KMS-11 (cell line): ENCODE results near the gene OBP2B.

Source experiments
- H2AFZ ChIP-seq: fragments of 200-600 bp; sonication (generic); 2 replicates; pipeline ENCODE4 v1.6.1; 2016; ENCODE audit warnings: antibody characterized with exemption, mixed run types, low read depth
- H3K27ac ChIP-seq: fragments of 200-600 bp; sonication (generic); 2 replicates; pipeline ENCODE4 v1.6.1; 2016; ENCODE audit warnings: mild to moderate bottlenecking, mixed run types
- H3K27me3 ChIP-seq: fragments of 200-600 bp; sonication (generic); 2 replicates; pipeline ENCODE4 v1.6.1; 2017; ENCODE audit warnings: mild to moderate bottlenecking, low read depth, mixed run types, moderate library complexity; ENCODE audit not compliant: insufficient read depth
- H3K36me3 ChIP-seq: fragments of 200-600 bp; sonication (generic); 2 replicates; pipeline ENCODE4 v1.6.1; 2017; ENCODE audit warnings: mild to moderate bottlenecking, mixed run types; ENCODE audit not compliant: insufficient read depth
- H3K4me1 ChIP-seq: fragments of 200-600 bp; sonication (generic); 2 replicates; pipeline ENCODE4 v1.6.1; 2016; ENCODE audit warnings: mild to moderate bottlenecking, low read depth, mixed run types; ENCODE audit not compliant: poor library complexity, severe bottlenecking
- H3K4me2 ChIP-seq: fragments of 200-600 bp; sonication (generic); 2 replicates; pipeline ENCODE4 v1.7.0; 2016; ENCODE audit warnings: mild to moderate bottlenecking, mixed run types
- H3K4me3 ChIP-seq: fragments of 200-600 bp; sonication (generic); IDR thresholded peaks from 2 replicates; pipeline ENCODE4 v1.6.1; 2017; ENCODE audit warnings: low read depth, low read length, mixed read lengths; ENCODE audit not compliant: insufficient read depth
- H3K79me2 ChIP-seq: fragments of 200-600 bp; sonication (generic); 2 replicates; pipeline ENCODE4 v1.6.1; 2016; ENCODE audit warnings: low read depth, mixed run types; ENCODE audit not compliant: insufficient read depth
- H3K9ac ChIP-seq: fragments of 200-600 bp; sonication (generic); 2 replicates; pipeline ENCODE4 v1.6.1; 2016; ENCODE audit warnings: mild to moderate bottlenecking, mixed run types
- H4K20me1 ChIP-seq: fragments of 200-600 bp; sonication (generic); 2 replicates; pipeline ENCODE4 v1.6.1; 2016; ENCODE audit warnings: mild to moderate bottlenecking, mixed run types; ENCODE audit not compliant: insufficient read depth
- TF ChIP-seq, protein P1 (sequence below): fragments of 200-600 bp; sonication (generic); conservative IDR thresholded peaks from 2 replicates; pipeline ENCODE4 v1.6.1; 2017; ENCODE audit warnings: low read depth, mild to moderate bottlenecking, antibody characterized with exemption, low read length, moderate library complexity, mixed read lengths

Gene OBP2B

GRCh38 chr9:133248726-133249295 lies 39.8 kb upstream of the OBP2B start:
- H3K79me2 ChIP-seq = no peaks in the 10 kb centered on the region
- H3K4me1 ChIP-seq = no peaks in the 10 kb centered on the region
- H3K27me3 ChIP-seq = peaks cover 93% of the 10 kb centered on the region; the same call in 1 of the 2 replicates
- TF ChIP-seq, protein P1, sequence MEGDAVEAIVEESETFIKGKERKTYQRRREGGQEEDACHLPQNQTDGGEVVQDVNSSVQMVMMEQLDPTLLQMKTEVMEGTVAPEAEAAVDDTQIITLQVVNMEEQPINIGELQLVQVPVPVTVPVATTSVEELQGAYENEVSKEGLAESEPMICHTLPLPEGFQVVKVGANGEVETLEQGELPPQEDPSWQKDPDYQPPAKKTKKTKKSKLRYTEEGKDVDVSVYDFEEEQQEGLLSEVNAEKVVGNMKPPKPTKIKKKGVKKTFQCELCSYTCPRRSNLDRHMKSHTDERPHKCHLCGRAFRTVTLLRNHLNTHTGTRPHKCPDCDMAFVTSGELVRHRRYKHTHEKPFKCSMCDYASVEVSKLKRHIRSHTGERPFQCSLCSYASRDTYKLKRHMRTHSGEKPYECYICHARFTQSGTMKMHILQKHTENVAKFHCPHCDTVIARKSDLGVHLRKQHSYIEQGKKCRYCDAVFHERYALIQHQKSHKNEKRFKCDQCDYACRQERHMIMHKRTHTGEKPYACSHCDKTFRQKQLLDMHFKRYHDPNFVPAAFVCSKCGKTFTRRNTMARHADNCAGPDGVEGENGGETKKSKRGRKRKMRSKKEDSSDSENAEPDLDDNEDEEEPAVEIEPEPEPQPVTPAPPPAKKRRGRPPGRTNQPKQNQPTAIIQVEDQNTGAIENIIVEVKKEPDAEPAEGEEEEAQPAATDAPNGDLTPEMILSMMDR = no peak
- H3K4me2 ChIP-seq = no peak overlapping the region
- no peak overlapping the region for H3K27ac ChIP-seq
- H2AFZ ChIP-seq = no peak overlapping the region
- H3K4me3 ChIP-seq = no peak overlapping the region
- H3K9ac ChIP-seq = no peak overlapping the region
- H4K20me1 ChIP-seq = no peaks in the 10 kb centered on the region
- no peaks in the 10 kb centered on the region for H3K36me3 ChIP-seq

- H3K4me1 ChIP-seq = no peaks in the 10 kb centered on the region
- H3K79me2 ChIP-seq = no peaks in the 10 kb centered on the region
- TF ChIP-seq, protein P1 = no peak
- no peak overlapping the region for H3K27ac ChIP-seq
- H4K20me1 ChIP-seq = no peaks in the 10 kb centered on the region
- no peak overlapping the region for H3K4me2 ChIP-seq
- peaks cover 96% of the 10 kb centered on the region; the same call in 1 of the 2 replicates for H3K27me3 ChIP-seq
- H3K36me3 ChIP-seq = no peaks in the 10 kb centered on the region
- no peak overlapping the region for H3K4me3 ChIP-seq
- no peak overlapping the region for H2AFZ ChIP-seq
- no peak overlapping the region for H3K9ac ChIP-seq
Observed at GRCh38 chr9:133247632-133248031, 38.6 kb upstream of the OBP2B start.

- Histone ChIP-seq H4K20me1 (no peaks in the 10 kb centered on the region), H3K4me1 (no peaks in the 10 kb centered on the region), H2AFZ (no peak overlapping the region), H3K9ac (no peak overlapping the region), H3K4me2 (no peak overlapping the region), H3K4me3 (no peak overlapping the region), H3K27ac (no peak overlapping the region), H3K36me3 (no peaks in the 10 kb centered on the region), H3K79me2 (no peaks in the 10 kb centered on the region), H3K27me3 (peaks cover 96% of the 10 kb centered on the region; the same call in 1 of the 2 replicates)
- TF ChIP-seq, protein P1 = no peak
Observed at GRCh38 chr9:133246991-133247390, 37.9 kb upstream of the OBP2B start.

- Histone ChIP-seq H3K27ac (no peak overlapping the region), H3K27me3 (peaks cover 95% of the 10 kb centered on the region; the same call in 1 of the 2 replicates), H4K20me1 (no peaks in the 10 kb centered on the region), H3K9ac (no peak overlapping the region), H3K4me1 (no peaks in the 10 kb centered on the region), H3K4me3 (no peak overlapping the region), H3K79me2 (no peaks in the 10 kb centered on the region), H3K4me2 (no peak overlapping the region), H3K36me3 (no peaks in the 10 kb centered on the region), H2AFZ (no peak overlapping the region)
- TF ChIP-seq, protein P1 = no peak
Observed at GRCh38 chr9:133246562-133246961, 37.5 kb upstream of the OBP2B start.
